Stimulated activated naive CD8-positive, alpha-beta T cell treated with anti-CD3 and anti-CD28 coated beads, Interleukin-15, Interleukin-2, amounts not matched to agents 100 ng/mL and 50 ng/mL, for 24 hours (primary cell): Measurements from ENCODE around the gene C4B.
"Not testable (repeated sequence)": the region's sequence is repeated elsewhere in the genome, so short reads cannot be mapped to it uniquely, and the experiment has no call there.

Source experiments
- H3K27ac Mint-ChIP-seq: one replicate; pipeline ENCODE4 v1.8.0; 2021; ENCODE audit warnings: mild to moderate bottlenecking, mixed read lengths
- H3K27me3 Mint-ChIP-seq: one replicate; pipeline ENCODE4 v1.8.0; 2021; ENCODE audit warnings: mixed read lengths
- H3K36me3 Mint-ChIP-seq: one replicate; pipeline ENCODE4 v1.8.0; 2021; ENCODE audit warnings: low read depth, mixed read lengths
- H3K4me1 Mint-ChIP-seq: one replicate; pipeline ENCODE4 v1.8.0; 2021; ENCODE audit warnings: low read depth, mixed read lengths
- H3K4me3 Mint-ChIP-seq: one replicate; pipeline ENCODE4 v1.8.0; 2021; ENCODE audit warnings: mild to moderate bottlenecking, mixed read lengths
- H3K9me3 Mint-ChIP-seq: one replicate; pipeline ENCODE4 v1.8.0; 2021; ENCODE audit warnings: mixed read lengths

The C4B gene

DNA sequence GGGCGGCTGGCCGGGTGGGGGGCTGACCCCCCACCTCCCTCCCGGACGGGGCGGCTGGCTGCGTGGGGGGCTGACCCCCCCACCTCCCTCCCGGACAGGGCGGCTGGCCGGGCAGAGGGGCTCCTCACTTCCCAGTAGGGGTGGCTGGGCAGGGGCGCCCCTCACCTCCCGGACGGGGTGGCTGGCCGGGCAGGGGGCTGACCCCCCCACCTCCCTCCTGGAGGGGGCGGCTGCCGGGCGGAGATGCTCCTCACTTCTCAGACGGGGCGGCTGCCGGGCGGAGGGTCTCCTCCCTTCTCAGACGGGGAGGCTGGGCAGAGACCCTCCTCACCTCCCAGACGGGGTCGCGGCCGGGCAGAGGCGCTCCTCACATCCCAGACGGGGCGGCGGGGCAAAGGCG lies 38.5 kb upstream of the C4B start:
- Mint-ChIP-seq H3K4me1 (peaks cover 31% of the 10 kb centered on the region), H3K36me3 (peaks cover 20% of the 10 kb centered on the region)
- H3K27ac Mint-ChIP-seq, H3K9me3 Mint-ChIP-seq, H3K4me3 Mint-ChIP-seq, H3K27me3 Mint-ChIP-seq: not testable (repeated sequence)

DNA sequence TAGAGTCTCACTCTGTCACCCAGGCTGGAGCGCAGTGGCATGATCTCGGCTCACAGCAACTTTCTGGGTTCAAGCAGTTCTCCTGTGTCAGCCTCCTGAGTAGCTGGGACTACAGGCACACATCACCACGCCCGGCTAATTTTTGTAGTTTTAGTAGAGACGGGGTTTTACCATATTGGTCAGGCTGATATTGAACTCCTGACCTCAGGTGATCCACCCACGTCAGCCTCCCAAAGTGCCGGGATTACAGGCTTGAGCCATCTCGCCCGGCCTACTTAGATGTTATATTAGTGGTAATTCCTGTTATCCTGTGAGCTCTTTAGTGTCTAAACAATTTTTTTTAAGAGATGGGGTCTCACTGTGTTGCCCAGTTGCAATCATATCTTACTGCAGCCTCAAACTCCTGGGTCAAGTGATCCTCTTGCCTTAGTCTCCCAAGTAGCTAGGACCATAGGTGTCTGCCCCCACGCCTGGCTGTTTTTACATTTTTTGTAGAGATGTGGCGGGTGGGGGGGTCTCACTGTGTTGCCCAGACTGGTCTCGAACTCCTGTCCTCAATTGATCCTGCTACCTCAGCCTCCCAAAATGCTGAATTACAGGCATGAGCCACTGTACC lies 36.7 kb upstream of the C4B start:
- H3K9me3 Mint-ChIP-seq, result no peaks in the 10 kb centered on the region
- H3K4me3 Mint-ChIP-seq, result no peak overlapping the region
- H3K27me3 Mint-ChIP-seq, result no peaks in the 10 kb centered on the region
- no peak overlapping the region for H3K27ac Mint-ChIP-seq
- H3K36me3 Mint-ChIP-seq, result peaks cover 20% of the 10 kb centered on the region
- peaks cover 17% of the 10 kb centered on the region for H3K4me1 Mint-ChIP-seq

DNA sequence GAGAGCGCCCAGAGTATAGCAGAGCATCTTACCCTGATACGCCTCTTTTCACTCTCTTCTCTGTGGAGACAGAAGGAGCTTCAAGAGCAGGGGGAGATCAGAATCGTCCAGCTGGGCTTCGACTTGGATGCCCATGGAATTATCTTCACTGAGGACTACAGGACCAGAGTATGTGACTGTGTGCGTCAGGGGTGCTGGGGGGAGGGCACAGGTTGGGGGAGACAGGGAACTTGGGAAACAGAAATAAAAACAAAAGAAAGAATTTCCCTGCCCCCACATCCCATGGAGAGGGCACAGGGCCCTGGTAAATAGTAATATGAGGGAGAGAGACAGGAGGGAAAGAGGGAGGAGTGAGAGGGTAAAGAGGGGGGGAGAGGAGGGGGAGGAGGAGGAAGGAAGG lies 35.8 kb upstream of the C4B start:
- H3K9me3 Mint-ChIP-seq, result no peaks in the 10 kb centered on the region
- H3K4me3 Mint-ChIP-seq, result no peak overlapping the region
- no peaks in the 10 kb centered on the region for H3K27me3 Mint-ChIP-seq
- H3K4me1 Mint-ChIP-seq, result peaks cover 8% of the 10 kb centered on the region
- H3K27ac Mint-ChIP-seq, result no peak overlapping the region
- H3K36me3 Mint-ChIP-seq, result peaks cover 12% of the 10 kb centered on the region

DNA sequence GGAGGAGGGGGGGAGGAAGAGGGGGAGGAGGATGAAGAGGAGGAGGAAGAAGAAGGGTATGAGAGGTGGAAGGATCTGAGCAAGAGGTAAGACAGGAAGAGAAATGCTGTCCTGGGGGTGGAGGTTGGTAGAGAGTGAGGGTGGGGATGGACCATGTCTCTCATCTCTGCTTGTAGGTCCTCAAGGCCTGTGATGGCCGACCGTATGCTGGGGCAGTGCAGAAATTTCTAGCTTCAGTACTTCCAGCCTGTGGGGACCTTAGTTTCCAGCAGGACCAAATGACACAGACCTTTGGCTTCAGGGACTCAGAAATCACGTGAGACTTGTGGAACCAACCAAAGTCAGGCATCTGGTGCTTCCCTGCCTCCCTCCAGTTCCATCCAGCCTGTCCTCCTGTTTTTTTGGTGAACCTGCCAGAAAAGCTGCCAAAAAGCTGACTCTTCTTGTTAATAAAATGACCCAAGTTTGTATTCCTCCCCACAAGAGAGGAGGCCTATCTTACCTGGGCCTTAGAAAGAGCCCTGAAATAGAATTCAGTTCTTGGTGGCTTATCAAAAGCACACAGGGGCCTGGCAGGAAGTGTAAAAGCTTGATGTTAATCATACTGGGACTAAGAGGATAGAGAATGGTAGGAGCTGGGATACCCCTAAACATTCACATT lies 35.2 kb upstream of the C4B start:
- Mint-ChIP-seq H3K4me1 (peaks cover 3% of the 10 kb centered on the region), H3K27me3 (no peaks in the 10 kb centered on the region), H3K9me3 (no peaks in the 10 kb centered on the region), H3K36me3 (peaks cover 12% of the 10 kb centered on the region), H3K4me3 (no peak overlapping the region), H3K27ac (peak overlapping the region; percentile 24)

DNA sequence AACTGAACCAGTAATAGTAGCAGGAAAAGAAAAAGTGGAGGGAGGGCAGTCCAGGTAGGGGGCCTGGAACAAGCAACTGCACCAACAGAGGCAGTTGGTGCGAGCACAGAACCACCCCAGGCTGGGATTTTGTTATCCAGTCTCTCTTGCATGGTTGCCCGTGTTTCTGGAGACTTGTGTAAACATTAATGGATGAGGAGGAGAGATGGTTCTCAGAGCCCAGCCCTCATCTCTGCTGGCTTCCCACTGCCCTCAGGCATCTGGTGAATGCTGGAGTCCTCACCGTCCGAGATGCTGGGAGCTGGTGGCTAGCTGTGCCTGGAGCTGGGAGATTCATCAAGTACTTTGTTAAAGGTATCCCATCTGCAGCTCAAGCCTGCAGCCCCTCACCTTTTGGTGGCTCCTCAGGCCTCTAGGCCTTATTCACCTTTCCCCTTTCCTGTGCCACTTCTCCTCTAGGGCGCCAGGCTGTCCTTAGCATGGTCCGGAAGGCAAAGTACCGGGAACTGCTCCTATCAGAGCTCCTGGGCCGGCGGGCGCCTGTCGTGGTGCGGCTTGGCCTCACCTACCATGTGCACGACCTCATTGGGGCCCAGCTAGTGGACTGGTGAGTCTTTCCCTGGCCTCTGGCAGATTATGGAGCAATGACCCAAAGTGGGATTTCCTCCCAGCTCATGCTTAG lies 34.3 kb upstream of the C4B start:
- not testable (repeated sequence) for H3K27me3 Mint-ChIP-seq, H3K4me1 Mint-ChIP-seq, H3K4me3 Mint-ChIP-seq, H3K36me3 Mint-ChIP-seq, H3K9me3 Mint-ChIP-seq
- H3K27ac Mint-ChIP-seq, result peak overlapping the region; percentile 24

DNA sequence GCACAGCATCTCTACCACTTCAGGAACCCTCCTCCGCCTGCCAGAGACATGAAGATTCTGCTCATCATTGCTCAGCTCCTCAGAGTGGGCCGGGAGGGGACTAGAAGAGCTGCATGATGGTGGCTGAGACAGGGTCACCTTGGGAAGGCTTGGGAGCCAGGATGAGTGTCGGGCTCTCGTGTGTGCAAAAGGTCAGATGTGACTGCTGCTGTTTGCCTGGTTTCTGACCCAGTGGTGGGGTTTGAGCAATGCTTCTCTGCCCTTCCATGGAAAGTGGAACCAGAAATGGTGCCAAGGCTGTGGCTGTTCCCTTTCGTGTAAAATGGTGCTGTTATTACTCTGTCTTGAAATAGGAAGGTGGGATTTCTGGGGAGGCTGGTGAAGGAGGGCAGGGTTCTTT lies 33.6 kb upstream of the C4B start:
- not testable (repeated sequence) for H3K4me3 Mint-ChIP-seq, H3K4me1 Mint-ChIP-seq, H3K27me3 Mint-ChIP-seq, H3K9me3 Mint-ChIP-seq, H3K36me3 Mint-ChIP-seq, H3K27ac Mint-ChIP-seq

DNA sequence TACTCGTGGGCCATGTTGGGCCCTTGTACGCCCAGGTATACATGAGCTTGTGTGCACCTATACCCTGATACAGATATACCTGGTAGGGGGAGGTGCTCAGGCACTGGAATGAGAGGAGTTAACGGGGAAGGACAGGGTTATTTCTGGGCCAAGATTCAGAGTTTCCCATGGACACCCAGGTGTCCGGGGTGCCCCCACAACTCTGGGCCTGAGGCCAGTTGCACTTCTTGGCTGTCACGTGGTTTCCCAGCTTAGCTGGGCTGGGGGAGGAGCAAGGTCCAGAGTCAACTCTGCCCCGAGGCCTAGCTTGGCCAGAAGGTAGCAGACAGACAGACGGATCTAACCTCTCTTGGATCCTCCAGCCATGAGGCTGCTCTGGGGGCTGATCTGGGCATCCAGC lies 32.9 kb upstream of the C4B start, which contains the start of gene C4A:
Gene C4A (plus strand): TSS at position 314 of the 400 bp plus-strand sequence. CDS start 51 bp downstream, at position 365.
- not testable (repeated sequence) for H3K9me3 Mint-ChIP-seq, H3K27me3 Mint-ChIP-seq, H3K4me3 Mint-ChIP-seq, H3K27ac Mint-ChIP-seq, H3K36me3 Mint-ChIP-seq, H3K4me1 Mint-ChIP-seq

DNA sequence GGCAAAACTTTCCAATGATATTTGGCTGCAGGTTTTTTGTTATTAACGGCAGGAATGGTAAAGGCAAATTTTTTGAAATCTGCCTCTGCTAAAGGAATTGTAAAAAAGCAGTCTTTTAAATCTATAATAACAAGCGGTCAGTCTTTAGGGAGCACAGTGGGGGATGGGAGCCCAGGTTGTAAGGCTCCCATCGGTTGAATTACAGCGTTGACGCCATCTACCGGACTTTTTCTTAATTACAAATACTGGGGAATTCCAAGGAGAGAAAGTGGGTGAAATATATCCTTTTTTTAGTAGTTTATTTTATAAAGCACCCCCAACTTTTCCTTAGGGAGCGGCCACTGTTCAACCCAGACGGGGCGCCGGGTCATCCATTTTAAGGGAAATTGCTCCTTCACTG lies 25.2 kb upstream of the C4B start:
- H3K4me3 Mint-ChIP-seq, H3K4me1 Mint-ChIP-seq, H3K36me3 Mint-ChIP-seq, H3K27ac Mint-ChIP-seq, H3K9me3 Mint-ChIP-seq, H3K27me3 Mint-ChIP-seq: not testable (repeated sequence)

DNA sequence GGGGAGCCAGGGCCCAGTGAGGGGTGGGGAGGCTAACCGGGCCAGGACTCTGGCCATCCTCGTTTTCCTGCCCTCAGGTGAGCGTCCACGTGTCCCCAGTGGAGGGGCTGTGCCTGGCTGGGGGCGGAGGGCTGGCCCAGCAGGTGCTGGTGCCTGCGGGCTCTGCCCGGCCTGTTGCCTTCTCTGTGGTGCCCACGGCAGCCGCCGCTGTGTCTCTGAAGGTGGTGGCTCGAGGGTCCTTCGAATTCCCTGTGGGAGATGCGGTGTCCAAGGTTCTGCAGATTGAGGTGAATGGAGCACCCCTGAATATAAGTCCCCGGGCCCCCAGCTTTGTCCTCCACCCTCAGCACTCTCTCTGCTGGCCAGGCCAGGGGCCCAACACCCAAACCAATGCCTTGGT lies 20.2 kb upstream of the C4B start:
- not testable (repeated sequence) for H3K4me3 Mint-ChIP-seq, H3K9me3 Mint-ChIP-seq, H3K27ac Mint-ChIP-seq, H3K36me3 Mint-ChIP-seq, H3K4me1 Mint-ChIP-seq, H3K27me3 Mint-ChIP-seq

DNA sequence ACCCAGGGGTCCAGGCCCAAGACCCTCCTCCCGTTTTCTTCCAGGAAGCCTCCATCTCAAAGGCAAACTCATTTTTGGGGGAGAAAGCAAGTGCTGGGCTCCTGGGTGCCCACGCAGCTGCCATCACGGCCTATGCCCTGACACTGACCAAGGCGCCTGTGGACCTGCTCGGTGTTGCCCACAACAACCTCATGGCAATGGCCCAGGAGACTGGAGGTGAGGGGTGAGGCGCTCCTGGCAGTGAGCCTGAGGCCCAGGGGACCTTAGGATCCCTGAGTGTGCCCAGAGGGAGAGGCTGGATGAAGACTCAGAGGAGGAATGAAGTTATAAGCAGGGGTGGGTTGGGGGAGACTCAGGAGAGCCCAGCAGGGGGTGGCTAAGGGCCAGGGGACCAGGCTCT lies 18.2 kb upstream of the C4B start:
- H3K27ac Mint-ChIP-seq, H3K4me1 Mint-ChIP-seq: not testable (repeated sequence)

DNA sequence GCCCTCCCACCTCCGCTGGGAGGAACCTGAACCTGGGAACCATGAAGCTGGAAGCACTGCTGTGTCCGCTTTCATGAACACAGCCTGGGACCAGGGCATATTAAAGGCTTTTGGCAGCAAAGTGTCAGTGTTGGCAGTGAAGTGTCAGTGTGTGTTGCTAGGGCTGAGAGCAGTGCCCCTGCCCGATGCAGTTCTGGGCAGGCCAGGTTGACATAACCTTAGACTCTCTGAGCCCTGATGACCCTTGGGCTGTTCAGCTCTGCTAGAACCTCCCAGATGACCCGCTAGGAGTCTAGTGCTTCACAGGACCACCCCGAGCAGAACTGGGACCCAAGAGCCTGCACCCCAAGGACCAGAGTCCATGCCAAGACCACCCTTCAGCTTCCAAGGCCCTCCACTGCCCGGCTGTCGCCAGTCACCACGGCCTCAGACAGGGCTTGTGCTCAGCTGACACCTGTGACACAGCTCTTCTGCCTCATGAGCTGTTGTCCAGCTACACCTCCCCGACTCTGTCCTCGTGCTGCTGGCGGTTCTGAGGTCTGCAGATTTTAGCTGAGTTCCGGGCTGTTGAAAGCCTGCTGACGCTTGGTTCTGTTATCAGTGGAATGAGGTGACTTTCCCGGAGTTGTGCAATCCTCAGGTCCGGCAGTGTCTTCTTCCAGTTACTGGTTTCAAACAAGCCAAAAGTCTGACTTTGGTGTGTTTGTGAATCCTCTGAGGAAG lies 11.9 kb upstream of the C4B start:
- H3K4me1 Mint-ChIP-seq, H3K36me3 Mint-ChIP-seq, H3K27ac Mint-ChIP-seq, H3K4me3 Mint-ChIP-seq, H3K27me3 Mint-ChIP-seq, H3K9me3 Mint-ChIP-seq: not testable (repeated sequence)

More for the DNA sequence above, 18.2 kb upstream of the C4B start:
- H3K27me3 Mint-ChIP-seq, H3K4me3 Mint-ChIP-seq, H3K9me3 Mint-ChIP-seq, H3K36me3 Mint-ChIP-seq: not testable (repeated sequence)

DNA sequence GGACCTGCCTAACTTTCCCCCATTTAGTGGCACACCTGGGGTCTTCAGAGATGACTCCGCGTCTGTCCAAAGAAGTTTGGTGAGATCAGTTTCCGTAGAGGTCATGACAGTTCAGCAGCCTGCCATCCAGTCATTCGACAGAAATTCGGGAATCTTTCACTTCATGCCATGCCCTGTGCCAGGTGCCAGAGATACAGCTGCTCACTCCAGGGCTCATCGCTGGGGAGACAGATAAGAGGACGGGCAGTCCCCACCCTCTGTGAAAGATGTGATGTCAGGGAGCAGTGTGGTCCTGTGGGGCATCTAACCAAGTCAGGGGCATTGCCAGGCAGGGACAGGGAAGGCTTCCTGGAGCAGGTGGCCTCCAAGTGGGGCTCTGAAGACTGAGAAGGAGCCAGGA lies 11.3 kb upstream of the C4B start:
- not testable (repeated sequence) for H3K36me3 Mint-ChIP-seq, H3K9me3 Mint-ChIP-seq, H3K27ac Mint-ChIP-seq, H3K4me3 Mint-ChIP-seq, H3K4me1 Mint-ChIP-seq, H3K27me3 Mint-ChIP-seq

DNA sequence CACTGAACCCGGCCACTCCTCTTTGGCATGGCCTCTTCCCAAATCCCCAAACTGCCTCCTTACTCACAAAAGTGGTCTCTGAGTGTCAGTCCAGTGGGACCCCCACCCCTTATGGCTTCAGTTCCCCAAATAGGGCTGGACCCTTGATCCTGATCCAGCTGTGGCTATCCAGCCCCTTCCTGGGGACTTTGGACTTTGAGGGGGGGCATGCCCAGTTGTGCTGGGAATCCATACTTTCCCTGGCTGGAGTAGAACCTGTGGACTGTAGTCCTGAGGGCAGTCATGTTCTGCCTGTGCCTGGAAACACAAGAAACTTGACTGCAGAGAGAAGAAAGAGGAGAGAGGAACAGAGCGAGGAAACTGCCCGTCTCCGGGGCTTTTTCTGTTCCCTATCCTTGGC lies 10.2 kb upstream of the C4B start:
- H3K9me3 Mint-ChIP-seq, H3K27me3 Mint-ChIP-seq, H3K27ac Mint-ChIP-seq, H3K4me3 Mint-ChIP-seq, H3K4me1 Mint-ChIP-seq, H3K36me3 Mint-ChIP-seq: not testable (repeated sequence)

DNA sequence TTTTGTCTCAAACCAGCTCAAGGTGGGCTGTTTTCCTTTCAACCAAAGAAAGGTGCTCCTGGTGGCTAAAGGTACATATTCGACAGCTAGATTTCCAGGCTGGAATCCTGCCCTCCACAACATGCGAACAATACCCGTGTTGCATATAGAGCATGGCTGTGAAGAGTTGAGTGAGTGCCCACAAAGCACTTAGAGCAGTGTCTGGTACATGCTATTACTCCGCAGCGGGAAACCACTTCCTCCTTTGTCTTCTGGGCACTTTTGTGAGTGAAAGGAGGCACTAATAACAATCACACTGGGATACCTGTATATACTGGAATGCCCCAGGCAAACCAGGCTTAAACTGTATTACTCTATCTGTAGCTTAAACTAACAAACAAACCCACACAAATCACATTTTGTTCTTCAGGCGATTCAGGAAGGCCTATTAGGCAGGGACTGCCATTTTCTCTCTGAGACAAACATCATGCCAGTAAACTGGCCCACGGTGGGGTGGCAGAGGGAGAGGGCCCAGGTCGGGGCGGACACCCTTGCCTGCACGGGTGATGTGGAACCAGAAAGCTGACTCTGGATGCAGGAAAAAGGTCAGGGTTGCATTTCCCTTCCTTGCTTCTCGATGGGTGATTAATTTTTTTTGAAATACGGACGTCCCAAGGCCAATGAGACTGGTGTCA lies 9.6 kb upstream of the C4B start:
- not testable (repeated sequence) for H3K27ac Mint-ChIP-seq, H3K4me3 Mint-ChIP-seq, H3K4me1 Mint-ChIP-seq, H3K36me3 Mint-ChIP-seq, H3K27me3 Mint-ChIP-seq, H3K9me3 Mint-ChIP-seq

DNA sequence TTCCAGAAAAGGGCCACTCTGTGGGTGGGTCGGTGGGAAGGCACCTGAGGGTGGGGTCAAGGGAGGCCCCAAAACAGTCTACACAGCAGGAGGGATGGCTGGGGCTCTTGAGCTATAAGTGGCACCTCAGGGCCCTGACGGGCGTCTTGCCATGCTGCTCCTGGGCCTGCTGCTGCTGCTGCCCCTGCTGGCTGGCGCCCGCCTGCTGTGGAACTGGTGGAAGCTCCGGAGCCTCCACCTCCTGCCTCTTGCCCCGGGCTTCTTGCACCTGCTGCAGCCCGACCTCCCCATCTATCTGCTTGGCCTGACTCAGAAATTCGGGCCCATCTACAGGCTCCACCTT lies 9.1 kb upstream of the C4B start:
- not testable (repeated sequence) for H3K27me3 Mint-ChIP-seq, H3K27ac Mint-ChIP-seq, H3K4me3 Mint-ChIP-seq, H3K9me3 Mint-ChIP-seq, H3K36me3 Mint-ChIP-seq, H3K4me1 Mint-ChIP-seq
